NCI-H2196 (cell line): ENCODE measurements around the gene MEGF6.
A peak's percentile ranks its signal among the peaks of the same experiment; 100 is the strongest.
"Not testable (repeated sequence)": the region's sequence is repeated elsewhere in the genome, so short reads cannot be mapped to it uniquely, and the experiment has no call there.

ENCODE experiments used
- DNase-seq: peaks from one replicate; lab custom pipeline; 2025; ENCODE audit not compliant: unreplicated experiment; lab: John Stamatoyannopoulos, UW

MEGF6 gene

DNA sequence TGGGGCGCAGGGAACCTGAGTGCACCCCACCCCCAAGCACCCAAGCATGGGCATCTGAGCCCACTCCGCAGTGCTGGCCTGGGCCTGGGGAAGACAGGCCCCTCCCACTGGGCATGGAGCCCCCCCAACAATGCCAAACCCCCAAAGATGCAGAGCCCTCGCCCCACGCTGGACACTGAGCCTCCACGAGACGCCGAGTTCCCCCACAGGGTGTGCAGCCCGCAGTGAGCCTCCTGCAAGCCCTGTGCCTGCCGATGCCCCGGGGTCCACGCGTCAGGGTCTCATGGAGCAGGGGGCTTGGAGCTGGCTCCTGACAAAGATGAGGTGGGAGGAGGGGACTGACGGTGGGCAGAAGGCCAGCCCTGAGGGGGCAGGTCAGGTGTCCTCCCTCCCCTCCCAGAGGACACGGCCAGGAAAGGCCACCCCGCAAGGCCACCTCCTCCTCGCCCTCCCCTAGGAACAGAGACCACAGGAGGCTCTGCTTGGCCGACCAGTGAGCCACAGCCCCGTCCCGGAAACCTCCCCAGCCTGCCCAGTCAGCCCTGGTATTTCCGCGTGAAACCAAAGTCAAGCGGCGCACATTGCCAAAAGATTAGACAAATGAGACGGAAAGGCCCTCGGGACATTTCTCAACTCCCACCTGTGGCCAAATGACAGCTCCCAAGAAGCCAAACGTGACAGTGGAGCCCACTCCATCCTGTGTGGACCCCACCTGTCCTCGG lies 33.4 kb downstream of the MEGF6 start:
- no peak for DNase-seq

GRCh38 chr1:3577300-3577699 lies 34.0 kb downstream of the MEGF6 start:
- DNase-seq, result peak; percentile 67

- DNase-seq, result no peak
Measured at GRCh38 chr1:3575993-3576392, 35.3 kb downstream of the MEGF6 start.

GRCh38 chr1:3575515-3575914 lies 35.8 kb downstream of the MEGF6 start:
- not testable (repeated sequence) for DNase-seq

GRCh38 chr1:3573500-3573899 lies 37.8 kb downstream of the MEGF6 start:
- no peak for DNase-seq

- not testable (repeated sequence) for DNase-seq
Measured at GRCh38 chr1:3572638-3573037, 38.7 kb downstream of the MEGF6 start.

GRCh38 chr1:3571263-3571662 lies 40.0 kb downstream of the MEGF6 start:
- no peak for DNase-seq

- DNase-seq, result no peak
Measured at GRCh38 chr1:3570066-3570986, 41.0 kb downstream of the MEGF6 start.

GRCh38 chr1:3569436-3569835 lies 41.9 kb downstream of the MEGF6 start:
- DNase-seq, result no peak

DNA sequence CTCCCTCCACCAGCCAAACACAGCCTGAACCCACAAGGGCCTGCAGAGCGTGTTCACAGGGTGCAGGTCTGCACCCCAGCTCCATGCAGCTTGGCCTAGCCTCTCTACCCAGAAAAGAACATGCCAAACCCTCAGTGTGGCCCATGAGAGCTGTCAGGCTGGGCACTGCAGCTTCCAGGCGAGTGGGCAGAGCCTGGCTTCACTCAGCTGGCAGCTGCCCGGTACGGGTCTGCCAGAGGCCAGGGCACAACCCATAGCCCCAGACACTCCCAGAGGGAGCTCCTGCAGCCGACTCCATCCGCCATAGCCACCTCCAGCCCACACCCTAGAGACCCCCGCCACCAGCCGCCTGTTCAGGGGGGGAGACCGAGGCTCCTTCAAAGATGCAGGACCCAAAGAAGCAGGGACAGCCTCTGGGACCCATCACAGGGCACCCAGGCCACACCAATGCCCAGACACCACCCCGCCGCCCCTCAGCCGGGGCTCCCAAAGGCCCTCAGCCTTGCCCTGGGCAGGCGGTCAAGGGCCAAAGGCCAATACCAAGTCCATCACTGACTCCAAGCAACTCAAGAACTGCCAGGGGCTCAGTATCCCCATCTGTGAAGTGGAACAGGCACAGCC lies 42.4 kb downstream of the MEGF6 start:
- DNase-seq, result no peak

- DNase-seq, result no peak
Measured at GRCh38 chr1:3566951-3567804, 44.1 kb downstream of the MEGF6 start.

- no peak for DNase-seq
Measured at GRCh38 chr1:3566003-3566885, 45.1 kb downstream of the MEGF6 start.

- DNase-seq, result peak; percentile 34
Measured at GRCh38 chr1:3564921-3565831, 46.1 kb downstream of the MEGF6 start.

DNA sequence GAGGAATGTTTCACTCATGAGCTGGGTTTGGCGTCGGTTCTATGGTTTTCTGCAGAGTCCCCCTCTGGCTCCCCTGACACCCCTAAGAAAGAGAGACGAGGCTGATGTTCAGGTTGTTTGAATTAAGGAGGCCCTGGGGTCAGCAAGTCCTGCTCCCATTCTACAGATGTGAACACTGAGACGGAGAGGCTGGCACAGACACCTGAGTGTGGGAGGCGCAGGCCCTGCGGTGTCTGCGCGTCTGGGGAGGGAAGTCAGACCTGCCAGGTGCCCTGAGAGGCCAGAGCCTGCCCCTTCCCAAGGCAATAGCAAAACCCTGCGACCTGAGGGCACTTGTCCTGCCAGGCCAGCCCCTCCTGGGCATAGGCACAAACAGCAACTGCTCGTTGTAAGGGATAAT lies 47.7 kb downstream of the MEGF6 start:
- DNase-seq, result no peak

DNA sequence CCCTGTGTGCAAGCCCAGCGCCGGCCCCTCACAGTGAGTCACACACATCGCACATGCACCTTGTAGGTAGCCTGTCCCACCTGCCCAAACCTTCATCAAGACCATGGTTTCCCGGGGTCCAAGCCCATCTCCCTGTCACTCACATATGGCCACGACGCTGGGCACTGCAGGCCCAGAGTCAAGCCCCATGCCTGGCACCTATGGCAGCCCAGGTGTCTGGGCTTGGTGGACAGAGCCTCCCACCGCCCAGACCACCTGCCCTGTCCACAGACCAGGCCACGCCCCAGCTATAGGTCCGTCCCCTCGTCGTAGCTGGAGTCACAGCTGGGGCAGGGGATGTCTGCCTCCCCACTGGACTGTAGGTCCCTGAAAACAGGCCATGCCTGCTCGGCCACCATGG lies 48.2 kb downstream of the MEGF6 start:
- DNase-seq, result no peak

GRCh38 chr1:3562712-3563111 lies 48.6 kb downstream of the MEGF6 start:
- no peak for DNase-seq

DNA sequence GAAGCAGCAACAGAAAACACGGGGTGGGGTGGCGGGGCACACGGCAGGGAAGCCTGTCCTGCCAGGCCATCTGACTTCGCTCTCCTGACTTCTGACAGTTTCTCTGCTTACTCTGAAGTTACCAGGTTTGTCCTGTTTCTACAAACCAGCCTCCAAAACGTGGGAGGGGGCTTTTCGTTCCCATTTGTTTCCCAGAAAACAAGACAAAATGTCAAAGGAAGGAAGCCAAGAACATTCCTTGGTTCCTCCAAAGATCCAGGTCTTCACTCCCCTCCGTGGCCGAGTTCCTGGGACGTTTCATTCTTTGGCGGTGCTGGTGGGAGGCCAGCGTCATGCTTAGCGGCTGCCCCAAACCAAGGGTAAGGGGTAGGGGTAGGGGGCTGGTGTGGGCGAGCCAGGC lies 49.6 kb downstream of the MEGF6 start:
- DNase-seq, result no peak

- no peak for DNase-seq
Measured at GRCh38 chr1:3560981-3561380, 50.3 kb downstream of the MEGF6 start.
